Measurements from ENCODE around the gene CACNA1G. TPM values are rescaled to one million over a fixed set of nuclear protein-coding genes. Genes with fewer than 3 reads are reported as not detected.

The CACNA1G gene
- total RNA-seq, 2 experiments from 2014 or later: not detected

DNA sequence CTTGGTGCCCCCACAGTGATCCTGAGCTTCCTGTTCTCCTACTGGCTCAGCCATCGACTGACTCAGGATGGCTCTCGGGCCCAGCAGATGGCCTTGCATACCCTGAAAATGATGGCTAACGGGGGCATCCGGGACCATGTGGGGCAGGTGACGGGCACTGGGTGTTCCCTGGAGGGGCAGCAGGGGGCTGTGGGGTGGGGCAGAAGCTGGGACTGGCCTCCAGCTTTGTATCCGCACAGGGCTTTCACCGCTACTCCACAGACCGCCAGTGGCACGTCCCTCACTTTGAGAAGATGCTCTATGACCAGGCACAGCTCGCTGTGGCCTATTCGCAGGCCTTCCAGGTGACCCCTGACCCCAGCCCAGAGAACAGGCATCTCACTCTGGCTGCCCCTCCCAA, 10.5 kb upstream of the CACNA1G start:
- ATAC-seq (no peak), DNase-seq (no peak)
- Mint-ChIP-seq H3K27ac (no peak overlapping the region), H3K36me3 (ENCODE audit: low read depth) (no peaks in the 10 kb centered on the region), H3K4me3 (no peak overlapping the region), H3K4me1 (peaks cover 2% of the 10 kb centered on the region), H3K27me3 (no peaks in the 10 kb centered on the region), H3K9me3 (ENCODE audit: low read depth) (no peaks in the 10 kb centered on the region)
- ChIA-PET POLR2A (no interaction called here), CTCF (interaction anchor here (0.6 to 2.8 kb wide), 5 partner anchors 10 to 80 kb away, joined by 3 to 13 read pairs (median 4); partner anchors contain the start of gene CACNA1G)
- intact Hi-C loops (cut with DNase I, micrococcal nuclease): loop anchor here (5.0 to 10.0 kb wide), 4 partner anchors 292 to 605 kb away; partner anchors contain the start of gene NME1 (in 1 of the 2)

DNA sequence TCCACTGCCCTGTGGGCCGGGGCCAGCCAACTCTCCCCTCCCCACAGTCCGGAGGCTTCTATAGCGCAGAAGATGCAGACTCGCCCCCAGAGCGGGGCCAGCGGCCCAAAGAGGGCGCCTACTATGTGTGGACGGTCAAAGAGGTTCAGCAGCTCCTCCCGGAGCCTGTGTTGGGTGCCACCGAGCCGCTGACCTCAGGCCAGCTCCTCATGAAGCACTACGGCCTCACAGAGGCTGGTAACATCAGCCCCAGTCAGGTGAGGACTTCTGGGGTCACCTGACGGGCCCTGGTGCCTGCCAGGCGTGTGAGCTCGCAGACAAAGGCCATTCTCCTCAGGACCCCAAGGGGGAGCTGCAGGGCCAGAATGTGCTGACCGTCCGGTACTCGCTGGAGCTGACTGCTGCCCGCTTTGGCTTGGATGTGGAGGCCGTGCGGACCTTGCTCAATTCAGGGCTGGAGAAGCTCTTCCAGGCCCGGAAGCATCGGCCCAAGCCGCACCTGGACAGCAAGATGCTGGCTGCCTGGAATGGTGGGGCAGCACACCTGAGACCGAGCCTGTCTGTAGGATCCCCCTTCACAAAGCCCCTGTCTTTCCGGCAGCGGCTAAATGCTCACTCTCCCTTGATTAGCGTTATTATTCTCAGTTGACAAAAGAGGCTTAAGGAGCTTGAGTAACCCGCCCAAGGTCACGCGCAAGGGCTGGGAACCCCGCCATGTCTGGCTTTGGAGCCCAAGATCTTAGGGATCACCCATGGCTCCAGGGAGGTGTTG, 9.7 kb upstream of the CACNA1G start:
- peak; percentile 34 for DNase-seq
- ChIA-PET POLR2A (no interaction called here), CTCF (interaction anchor here (0.5 to 1.5 kb wide), 7 partner anchors 9 to 1618 kb away, joined by 3 to 5 read pairs (median 3); partner anchors contain the start of gene CACNA1G)
- H3K4me3 Mint-ChIP-seq: no peak overlapping the region
- peaks cover 2% of the 10 kb centered on the region for H3K4me1 Mint-ChIP-seq
- no peak overlapping the region for H3K27ac Mint-ChIP-seq
- intact Hi-C loops (cut with DNase I, micrococcal nuclease): no loop called here
- ATAC-seq: no peak
- H3K27me3 Mint-ChIP-seq: no peaks in the 10 kb centered on the region
- H3K9me3 Mint-ChIP-seq (ENCODE audit: low read depth): no peaks in the 10 kb centered on the region
- H3K36me3 Mint-ChIP-seq (ENCODE audit: low read depth): no peaks in the 10 kb centered on the region

DNA sequence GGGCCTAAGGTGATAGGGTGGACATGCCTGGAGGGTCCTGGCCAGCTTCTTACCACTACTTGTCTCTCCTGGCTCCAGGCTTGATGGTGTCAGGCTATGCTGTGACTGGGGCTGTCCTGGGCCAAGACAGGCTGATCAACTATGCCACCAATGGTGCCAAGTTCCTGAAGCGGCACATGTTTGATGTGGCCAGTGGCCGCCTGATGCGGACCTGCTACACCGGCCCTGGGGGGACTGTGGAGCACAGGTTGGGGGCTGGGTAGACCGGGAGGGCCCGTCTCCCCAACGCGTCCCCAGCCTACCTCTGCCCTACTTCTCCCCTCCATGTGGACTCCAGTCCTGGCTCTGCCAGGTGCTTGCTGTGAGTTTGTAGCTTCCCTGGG, 9.1 kb upstream of the CACNA1G start:
- peaks cover 2% of the 10 kb centered on the region for H3K27me3 Mint-ChIP-seq
- ATAC-seq (no peak), DNase-seq (no peak)
- H3K36me3 Mint-ChIP-seq (ENCODE audit: low read depth): no peaks in the 10 kb centered on the region
- ChIA-PET CTCF (interaction anchor here (0.5 to 1.5 kb wide), 4 partner anchors 9 to 1619 kb away, joined by 3 to 5 read pairs (median 4); partner anchors contain the start of gene CACNA1G), POLR2A (no interaction called here)
- H3K9me3 Mint-ChIP-seq (ENCODE audit: low read depth): no peaks in the 10 kb centered on the region
- intact Hi-C loops (cut with DNase I, micrococcal nuclease): no loop called here
- H3K4me1 Mint-ChIP-seq: peaks cover 2% of the 10 kb centered on the region
- H3K27ac Mint-ChIP-seq: no peak overlapping the region
- no peak overlapping the region for H3K4me3 Mint-ChIP-seq

GRCh38 chr17:50551884-50552283, 8.6 kb upstream of the CACNA1G start:
- Mint-ChIP-seq H3K9me3 (ENCODE audit: low read depth) (no peaks in the 10 kb centered on the region), H3K4me1 (peaks cover under 1% of the 10 kb centered on the region), H3K27ac (no peak overlapping the region), H3K27me3 (peaks cover 5% of the 10 kb centered on the region), H3K36me3 (ENCODE audit: low read depth) (no peaks in the 10 kb centered on the region), H3K4me3 (no peak overlapping the region)
- no peak for ATAC-seq
- no peak for DNase-seq
- ChIA-PET POLR2A (no interaction called here), CTCF (no interaction called here)
- intact Hi-C loops (cut with DNase I, micrococcal nuclease): no loop called here

DNA sequence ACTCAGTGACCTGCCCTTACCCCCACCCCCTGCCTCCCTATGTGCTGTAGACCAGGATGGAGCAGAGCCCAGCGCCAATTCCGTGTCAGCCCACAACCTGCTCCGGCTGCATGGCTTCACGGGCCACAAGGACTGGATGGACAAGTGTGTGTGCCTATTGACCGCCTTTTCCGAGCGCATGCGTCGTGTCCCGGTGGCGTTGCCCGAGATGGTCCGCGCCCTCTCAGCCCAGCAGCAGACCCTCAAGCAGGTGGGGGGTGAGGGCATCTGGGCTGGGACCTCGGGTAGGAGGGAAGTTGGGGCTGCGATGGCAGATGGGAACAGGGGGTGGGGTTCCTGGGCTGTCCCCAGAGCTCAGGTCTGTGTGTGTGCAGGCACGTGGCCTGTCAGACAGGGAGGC, 6.3 kb upstream of the CACNA1G start:
- ChIA-PET POLR2A (no interaction called here), CTCF (no interaction called here)
- intact Hi-C loops (cut with DNase I, micrococcal nuclease): no loop called here
- ATAC-seq (no peak), DNase-seq (no peak)
- Mint-ChIP-seq H3K36me3 (ENCODE audit: low read depth) (no peaks in the 10 kb centered on the region), H3K27ac (no peak overlapping the region), H3K27me3 (peaks cover 19% of the 10 kb centered on the region), H3K4me3 (no peak overlapping the region), H3K9me3 (ENCODE audit: low read depth) (no peaks in the 10 kb centered on the region), H3K4me1 (peaks cover 4% of the 10 kb centered on the region)

DNA sequence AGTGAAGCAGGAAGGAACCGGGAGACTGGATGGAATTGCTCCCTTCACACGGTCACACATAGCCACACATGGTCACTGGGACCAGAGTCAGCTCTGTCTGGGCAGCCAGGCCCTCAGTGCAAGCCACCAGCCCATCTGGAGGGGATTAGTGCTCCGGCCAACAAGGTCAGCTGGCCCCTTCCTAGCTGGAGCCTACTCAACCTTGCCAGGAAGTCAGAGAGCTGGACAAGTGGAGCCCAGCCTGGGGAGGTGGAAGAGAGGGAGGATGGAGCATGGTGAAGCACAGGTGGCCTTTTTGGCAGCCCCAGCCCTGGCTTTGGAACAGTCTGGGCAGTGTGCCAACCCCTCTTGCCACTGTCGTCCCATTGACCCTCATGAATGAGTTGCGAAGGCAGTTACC, 3.7 kb upstream of the CACNA1G start:
- Mint-ChIP-seq H3K27me3 (peaks cover 25% of the 10 kb centered on the region), H3K4me1 (peaks cover 13% of the 10 kb centered on the region), H3K27ac (no peak overlapping the region), H3K36me3 (ENCODE audit: low read depth) (no peaks in the 10 kb centered on the region), H3K4me3 (no peak overlapping the region), H3K9me3 (ENCODE audit: low read depth) (no peaks in the 10 kb centered on the region)
- DNase-seq: no peak
- intact Hi-C loops (cut with DNase I, micrococcal nuclease): no loop called here
- ChIA-PET POLR2A (no interaction called here), CTCF (interaction anchor here (0.6 to 1.3 kb wide), 4 partner anchors 69 to 213 kb away, joined by 3 to 4 read pairs (median 4); no protein-coding TSS in a partner anchor)
- ATAC-seq: no peak

- H3K4me1 Mint-ChIP-seq: peaks cover 18% of the 10 kb centered on the region
- H3K36me3 Mint-ChIP-seq (ENCODE audit: low read depth): no peaks in the 10 kb centered on the region
- POLR2A ChIA-PET: no interaction called here
- DNase-seq: no peak
- no peak overlapping the region for H3K27ac Mint-ChIP-seq
- CTCF ChIA-PET: no interaction called here
- H3K9me3 Mint-ChIP-seq (ENCODE audit: low read depth): no peaks in the 10 kb centered on the region
- intact Hi-C loops (cut with DNase I, micrococcal nuclease): no loop called here
- no peak for ATAC-seq
- peaks cover 31% of the 10 kb centered on the region for H3K27me3 Mint-ChIP-seq
- no peak overlapping the region for H3K4me3 Mint-ChIP-seq
Observed at GRCh38 chr17:50557630-50558029, 2.9 kb upstream of the CACNA1G start.

DNA sequence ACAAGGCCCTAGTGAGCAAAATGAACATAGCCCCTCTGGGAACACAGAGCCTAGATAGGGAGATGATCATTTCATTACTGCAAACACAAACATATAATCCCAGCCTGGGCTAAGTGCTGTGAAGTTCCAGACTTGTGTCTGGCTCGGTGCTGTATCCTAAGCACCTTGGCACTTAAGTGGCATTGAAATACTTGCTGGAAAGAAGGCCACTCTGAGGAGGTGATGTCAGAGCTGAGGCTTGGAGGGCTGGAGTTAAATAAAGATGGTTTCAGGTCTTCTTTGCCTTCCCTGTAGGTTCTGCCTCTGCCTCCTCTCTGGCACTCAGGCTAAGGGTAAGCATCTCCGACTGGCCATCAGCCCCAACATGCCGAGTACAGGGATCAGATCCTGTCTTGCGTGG, 2.4 kb upstream of the CACNA1G start:
- CTCF ChIA-PET: no interaction called here
- intact Hi-C loops (cut with DNase I, micrococcal nuclease): no loop called here
- no peaks in the 10 kb centered on the region for H3K36me3 Mint-ChIP-seq (ENCODE audit: low read depth)
- POLR2A ChIA-PET: no interaction called here
- H3K27me3 Mint-ChIP-seq: peaks cover 33% of the 10 kb centered on the region
- no peak overlapping the region for H3K27ac Mint-ChIP-seq
- H3K4me3 Mint-ChIP-seq: no peak overlapping the region
- DNase-seq (no peak), ATAC-seq (no peak)
- H3K4me1 Mint-ChIP-seq: peaks cover 18% of the 10 kb centered on the region
- no peaks in the 10 kb centered on the region for H3K9me3 Mint-ChIP-seq (ENCODE audit: low read depth)

DNA sequence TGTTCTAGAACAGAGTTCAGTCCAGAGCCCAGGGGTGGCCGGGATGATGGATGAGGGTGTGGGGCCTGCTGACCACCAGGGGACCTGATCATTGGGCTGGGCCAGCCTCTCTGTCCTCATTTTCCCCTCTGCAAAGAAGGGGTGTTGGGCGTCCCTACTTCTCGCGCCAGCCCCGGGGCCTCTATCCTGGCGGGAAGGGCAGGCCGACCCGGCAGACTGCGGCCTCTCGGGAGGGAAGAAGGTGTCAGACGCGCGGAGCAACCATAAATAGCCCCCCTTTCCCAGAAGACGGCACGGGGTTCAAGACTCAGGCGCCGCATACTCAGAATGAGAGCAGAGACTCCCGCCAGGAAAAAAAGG, 2.0 kb upstream of the CACNA1G start:
- intact Hi-C loops (cut with DNase I, micrococcal nuclease): no loop called here
- ATAC-seq: no peak
- Mint-ChIP-seq H3K4me1 (peaks cover 18% of the 10 kb centered on the region), H3K9me3 (ENCODE audit: low read depth) (no peaks in the 10 kb centered on the region), H3K27ac (no peak overlapping the region), H3K27me3 (peaks cover 37% of the 10 kb centered on the region), H3K4me3 (peak overlapping the region; percentile 12), H3K36me3 (ENCODE audit: low read depth) (no peaks in the 10 kb centered on the region)
- no peak for DNase-seq
- POLR2A ChIA-PET: no interaction called here
- CTCF ChIA-PET: no interaction called here

DNA sequence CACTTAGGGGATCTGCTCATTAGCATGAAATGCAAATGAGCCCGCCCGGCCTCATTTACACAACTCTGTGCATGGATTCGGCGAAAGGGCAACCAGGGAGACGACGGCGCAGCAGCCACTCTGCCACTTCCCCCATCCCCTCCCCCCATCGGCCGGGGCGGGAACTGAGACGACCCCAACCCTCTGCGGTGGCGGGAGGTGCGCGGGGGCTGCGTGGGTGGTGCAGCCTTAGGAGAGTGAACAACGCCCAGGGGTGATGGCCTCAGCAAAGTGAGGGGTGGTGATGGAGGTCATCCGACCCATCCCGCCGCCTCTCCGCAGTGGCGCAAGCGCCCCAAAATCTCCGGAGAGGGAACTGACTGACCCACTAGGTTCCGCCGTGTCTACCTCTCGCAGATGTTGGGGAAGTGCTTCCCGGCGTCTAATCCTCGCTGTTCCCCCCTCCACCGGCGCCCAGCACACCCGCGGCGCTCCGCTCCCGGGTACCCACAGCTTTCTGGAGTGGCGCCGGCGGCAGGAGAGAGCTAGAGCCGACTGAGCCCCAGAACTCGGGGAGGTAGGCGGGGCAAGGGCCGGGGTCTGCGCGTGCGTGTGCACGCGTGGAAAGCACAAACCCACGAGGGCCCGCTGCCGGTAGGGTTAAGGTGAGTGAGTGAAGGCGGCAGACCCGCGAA, 1.4 kb upstream of the CACNA1G start:
- CTCF ChIA-PET: interaction anchor here (0.5 to 1.2 kb wide), 2 partner anchors 8 to 220 kb away, joined by 3 to 5 read pairs; no protein-coding TSS in a partner anchor

GRCh38 chr17:50559674-50560184, 786 bp upstream of the CACNA1G start:
- Mint-ChIP-seq H3K9me3 (ENCODE audit: low read depth) (no peaks in the 10 kb centered on the region), H3K27ac (no peak overlapping the region), H3K4me3 (peak overlapping the region; percentile 55), H3K27me3 (peaks cover 46% of the 10 kb centered on the region), H3K36me3 (ENCODE audit: low read depth) (no peaks in the 10 kb centered on the region), H3K4me1 (peaks cover 18% of the 10 kb centered on the region)
- ATAC-seq (peak; percentile 35), DNase-seq (peak; percentile 59)
- ChIA-PET POLR2A (interaction anchor here (0.5 to 0.8 kb wide), 4 partner anchors 132 to 307 kb away, joined by 3 to 4 read pairs (median 3); partner anchors contain the start of gene TOB1), CTCF (interaction anchor here (1.0 to 1.7 kb wide), 6 partner anchors 9 to 86 kb away, joined by 3 to 8 read pairs (median 4); no protein-coding TSS in a partner anchor)
- intact Hi-C loops (cut with DNase I, micrococcal nuclease): loop anchor here (1.0 to 5.0 kb wide), 5 partner anchors 12 to 77 kb away; partner anchors contain the start of gene SPATA20 (in 1 of the 2)

More for the DNA sequence above, 1.4 kb upstream of the CACNA1G start:
- Mint-ChIP-seq H3K4me1 (peaks cover 18% of the 10 kb centered on the region), H3K4me3 (peak overlapping the region; percentile 55), H3K9me3 (ENCODE audit: low read depth) (no peaks in the 10 kb centered on the region), H3K27ac (no peak overlapping the region), H3K27me3 (peaks cover 41% of the 10 kb centered on the region), H3K36me3 (ENCODE audit: low read depth) (no peaks in the 10 kb centered on the region)
- POLR2A ChIA-PET: interaction anchor here (0.5 to 0.6 kb wide), 3 partner anchors 131 to 308 kb away, joined by 3 read pairs; no protein-coding TSS in a partner anchor
- peak; percentile 48 for DNase-seq
- no peak for ATAC-seq
- intact Hi-C loops (cut with DNase I, micrococcal nuclease): no loop called here

All from activated CD4-positive, alpha-beta T cell treated with anti-CD3 and anti-CD28 coated beads for 36 hours (primary cell).